ENCODE data around the gene MED26.

MED26 gene

DNA sequence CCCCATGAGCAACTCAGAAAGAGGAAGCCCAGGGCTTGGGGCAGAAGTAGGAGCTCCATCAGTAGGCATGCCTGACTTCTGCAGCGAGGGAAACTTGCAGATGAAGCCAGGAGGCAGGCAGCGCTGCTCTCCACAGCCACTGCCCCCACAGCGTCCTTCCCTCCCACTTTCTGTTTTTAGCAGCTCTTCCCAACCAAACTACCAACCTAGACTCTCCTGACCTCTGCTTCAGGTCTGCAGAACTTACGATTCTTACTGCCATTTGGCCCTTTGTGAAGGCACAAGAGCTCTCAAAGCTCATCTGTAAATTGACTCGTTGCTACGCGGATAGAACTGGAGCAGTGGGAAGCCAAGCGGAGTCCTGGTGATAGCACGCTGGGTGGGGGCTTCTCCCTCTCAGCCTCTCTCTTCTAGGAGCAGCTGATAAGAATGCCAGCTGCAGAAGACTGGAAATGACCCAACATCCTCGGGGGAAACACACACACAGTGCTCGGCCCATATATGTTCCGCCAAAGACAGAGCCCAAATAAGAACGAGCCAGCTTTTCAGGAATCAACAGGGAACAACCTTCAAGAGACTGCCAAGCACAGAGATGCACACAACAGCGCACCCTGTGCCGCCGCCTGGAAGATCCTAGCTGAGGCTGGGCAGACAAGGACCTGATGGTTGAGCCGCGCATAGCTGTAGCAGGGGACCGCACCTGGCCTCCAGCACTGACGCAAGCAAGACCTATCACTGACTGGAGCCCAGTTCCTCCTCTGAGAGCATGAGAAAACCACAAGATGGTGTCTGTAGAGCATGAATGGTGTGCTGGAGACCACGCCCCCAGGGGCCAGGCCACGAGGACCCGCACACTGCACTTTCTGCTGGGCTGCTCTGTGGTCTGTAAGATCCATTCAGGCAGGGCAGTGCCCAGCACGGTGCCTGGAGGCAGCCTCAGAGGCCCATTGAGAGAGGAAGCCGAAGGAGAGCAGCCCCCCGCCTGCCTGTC is 39.9 kb downstream of the MED26 start:
- no peaks in the 10 kb centered on the region for H3K27me3 ChIP-seq (ENCODE audit: control insufficient read depth, insufficient read depth, low read length)
- no peak overlapping the region for H3K9ac ChIP-seq (ENCODE audit: low read length)
- H3K36me3 ChIP-seq (ENCODE audit: control insufficient read depth, low read depth, low read length) = no peaks in the 10 kb centered on the region
- H3K9me3 ChIP-seq (ENCODE audit: control insufficient read depth, low read depth, low read length) = no peaks in the 10 kb centered on the region
- H3K4me1 ChIP-seq (ENCODE audit: control insufficient read depth, low read depth, low read length) = peaks cover 40% of the 10 kb centered on the region
- H3K4me3 ChIP-seq (ENCODE audit: low read length) = no peak overlapping the region
- H3K27ac ChIP-seq (ENCODE audit: low read length) = no peak overlapping the region

DNA sequence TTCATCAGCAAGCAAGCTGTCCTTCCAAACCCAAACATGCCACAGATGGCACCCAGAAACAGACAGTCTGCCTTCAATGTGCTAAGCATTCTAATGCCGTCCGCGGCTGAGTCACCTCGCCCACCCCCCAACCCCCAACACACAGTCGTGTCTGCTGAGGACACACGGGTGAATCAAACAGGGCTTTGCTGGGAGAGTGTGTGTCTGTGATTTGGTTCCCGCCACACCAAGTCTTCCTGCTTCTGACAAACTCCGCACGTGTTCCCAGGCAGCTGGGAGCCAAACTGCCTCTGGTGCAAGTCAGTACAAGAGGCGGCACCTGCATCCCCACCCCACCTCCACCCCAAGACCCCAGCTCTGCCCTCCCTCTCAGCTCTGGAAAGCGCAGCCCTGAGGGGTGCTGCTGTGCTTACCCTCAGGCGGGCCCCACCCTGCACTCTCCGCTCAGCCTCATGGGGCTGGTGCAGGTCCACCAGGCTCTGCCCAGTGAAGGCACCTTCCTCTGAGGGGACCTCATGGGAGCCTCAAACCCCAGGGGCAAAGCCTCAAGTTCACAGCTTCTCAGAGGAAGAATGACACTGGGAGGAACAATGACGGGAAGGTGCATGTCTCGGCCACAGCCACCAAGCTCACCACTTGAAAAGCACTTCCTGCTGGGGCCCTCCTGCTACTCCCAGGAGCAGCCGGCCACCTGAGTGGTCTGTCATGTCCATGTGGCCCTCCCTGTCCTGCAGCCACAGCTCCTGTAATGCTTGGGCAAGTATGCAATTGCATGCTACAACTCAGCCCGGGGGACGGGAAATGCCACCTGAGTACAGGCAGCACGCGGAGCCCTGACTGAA is 40.8 kb downstream of the MED26 start:
- Histone ChIP-seq H3K4me1 (ENCODE audit: control insufficient read depth, low read depth, low read length) (peaks cover 40% of the 10 kb centered on the region), H3K9ac (ENCODE audit: low read length) (no peak overlapping the region), H3K27ac (ENCODE audit: low read length) (no peak overlapping the region), H3K9me3 (ENCODE audit: control insufficient read depth, low read depth, low read length) (no peaks in the 10 kb centered on the region), H3K36me3 (ENCODE audit: control insufficient read depth, low read depth, low read length) (no peaks in the 10 kb centered on the region), H3K27me3 (ENCODE audit: control insufficient read depth, insufficient read depth, low read length) (no peaks in the 10 kb centered on the region), H3K4me3 (ENCODE audit: low read length) (no peak overlapping the region)

GRCh38 chr19:16586477-16586871 is 41.5 kb downstream of the MED26 start:
- no peak overlapping the region for H3K27ac ChIP-seq (ENCODE audit: low read length)
- H3K9ac ChIP-seq (ENCODE audit: low read length) = no peak overlapping the region
- H3K27me3 ChIP-seq (ENCODE audit: control insufficient read depth, insufficient read depth, low read length) = no peaks in the 10 kb centered on the region
- H3K4me1 ChIP-seq (ENCODE audit: control insufficient read depth, low read depth, low read length) = peaks cover 36% of the 10 kb centered on the region
- H3K9me3 ChIP-seq (ENCODE audit: control insufficient read depth, low read depth, low read length) = no peaks in the 10 kb centered on the region
- no peaks in the 10 kb centered on the region for H3K36me3 ChIP-seq (ENCODE audit: control insufficient read depth, low read depth, low read length)
- H3K4me3 ChIP-seq (ENCODE audit: low read length) = no peak overlapping the region

DNA sequence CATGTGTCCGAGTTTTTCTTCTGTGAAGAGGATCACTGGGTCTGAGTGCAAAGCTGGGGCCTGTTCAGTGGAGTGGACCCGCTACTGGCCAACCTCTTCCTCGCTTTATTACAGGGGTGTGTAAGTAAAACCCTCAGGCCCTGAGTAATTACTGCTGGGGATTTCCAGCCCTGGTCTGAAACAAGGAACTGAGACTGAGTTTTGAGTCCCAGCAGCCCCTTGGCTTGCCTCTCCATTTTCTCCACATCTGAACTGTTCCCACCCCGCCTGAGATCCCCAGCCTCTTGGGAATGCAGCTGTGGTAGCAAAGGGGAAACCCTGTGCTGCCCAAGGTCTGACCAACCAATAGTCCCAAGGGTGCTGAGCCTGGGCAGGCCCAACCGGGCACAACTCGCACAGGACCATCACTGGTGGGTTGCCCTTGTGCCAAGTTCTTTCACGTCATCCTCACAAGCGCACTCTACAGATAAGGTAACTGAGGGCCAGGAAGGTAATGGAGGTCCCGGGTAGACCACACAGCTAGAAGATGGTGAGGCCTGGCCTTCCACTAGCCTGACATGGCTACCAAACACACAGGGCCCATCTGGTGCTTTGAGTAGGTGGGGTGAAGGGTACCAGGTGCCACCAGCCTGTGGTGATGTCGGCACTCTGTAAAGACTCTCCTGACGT is 42.1 kb downstream of the MED26 start:
- no peaks in the 10 kb centered on the region for H3K9me3 ChIP-seq (ENCODE audit: control insufficient read depth, low read depth, low read length)
- H3K9ac ChIP-seq (ENCODE audit: low read length) = no peak overlapping the region
- peaks cover 36% of the 10 kb centered on the region for H3K4me1 ChIP-seq (ENCODE audit: control insufficient read depth, low read depth, low read length)
- no peak overlapping the region for H3K4me3 ChIP-seq (ENCODE audit: low read length)
- H3K27me3 ChIP-seq (ENCODE audit: control insufficient read depth, insufficient read depth, low read length) = no peaks in the 10 kb centered on the region
- no peak overlapping the region for H3K27ac ChIP-seq (ENCODE audit: low read length)
- H3K36me3 ChIP-seq (ENCODE audit: control insufficient read depth, low read depth, low read length) = no peaks in the 10 kb centered on the region

- Histone ChIP-seq H3K27me3 (ENCODE audit: control insufficient read depth, insufficient read depth, low read length) (no peaks in the 10 kb centered on the region), H3K4me3 (ENCODE audit: low read length) (no peak overlapping the region), H3K27ac (ENCODE audit: low read length) (peak overlapping the region; percentile 18), H3K36me3 (ENCODE audit: control insufficient read depth, low read depth, low read length) (no peaks in the 10 kb centered on the region), H3K9ac (ENCODE audit: low read length) (peak overlapping the region; percentile 15), H3K9me3 (ENCODE audit: control insufficient read depth, low read depth, low read length) (no peaks in the 10 kb centered on the region), H3K4me1 (ENCODE audit: control insufficient read depth, low read depth, low read length) (peaks cover 36% of the 10 kb centered on the region)
Observed at GRCh38 chr19:16585094-16585801, 42.8 kb downstream of the MED26 start.

- H3K36me3 ChIP-seq (ENCODE audit: control insufficient read depth, low read depth, low read length) = no peaks in the 10 kb centered on the region
- H3K9ac ChIP-seq (ENCODE audit: low read length) = peak overlapping the region; percentile 15
- H3K4me1 ChIP-seq (ENCODE audit: control insufficient read depth, low read depth, low read length) = peaks cover 36% of the 10 kb centered on the region
- peak overlapping the region; percentile 18 for H3K27ac ChIP-seq (ENCODE audit: low read length)
- H3K27me3 ChIP-seq (ENCODE audit: control insufficient read depth, insufficient read depth, low read length) = no peaks in the 10 kb centered on the region
- H3K4me3 ChIP-seq (ENCODE audit: low read length) = peak overlapping the region; percentile 52
- no peaks in the 10 kb centered on the region for H3K9me3 ChIP-seq (ENCODE audit: control insufficient read depth, low read depth, low read length)
Observed at GRCh38 chr19:16584248-16585093, 43.5 kb downstream of the MED26 start.

GRCh38 chr19:16582486-16583261 is 45.3 kb downstream of the MED26 start:
- Histone ChIP-seq H3K4me1 (ENCODE audit: control insufficient read depth, low read depth, low read length) (peaks cover 27% of the 10 kb centered on the region), H3K27me3 (ENCODE audit: control insufficient read depth, insufficient read depth, low read length) (no peaks in the 10 kb centered on the region), H3K9ac (ENCODE audit: low read length) (no peak overlapping the region), H3K9me3 (ENCODE audit: control insufficient read depth, low read depth, low read length) (no peaks in the 10 kb centered on the region), H3K4me3 (ENCODE audit: low read length) (no peak overlapping the region), H3K36me3 (ENCODE audit: control insufficient read depth, low read depth, low read length) (peaks cover 3% of the 10 kb centered on the region), H3K27ac (ENCODE audit: low read length) (no peak overlapping the region)

DNA sequence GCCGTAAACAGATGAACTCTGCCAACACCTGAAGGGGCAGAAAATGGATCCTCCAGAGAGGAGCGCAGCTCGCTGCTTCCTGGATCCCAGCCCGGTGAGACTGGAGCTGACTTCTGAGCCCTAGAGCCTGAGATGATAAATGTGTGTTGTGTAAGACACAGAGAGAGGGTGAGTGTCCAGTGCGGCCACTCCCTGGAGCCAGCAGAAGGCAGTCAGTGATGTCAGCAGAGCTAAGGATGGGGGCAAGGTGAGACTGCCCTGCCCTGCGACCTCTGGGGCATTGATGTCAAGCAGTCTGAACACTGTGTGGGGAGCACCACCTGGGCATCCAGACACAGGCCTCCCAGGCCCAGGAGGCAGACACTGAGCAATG is 46.0 kb downstream of the MED26 start:
- H3K36me3 ChIP-seq (ENCODE audit: control insufficient read depth, low read depth, low read length) = peaks cover 5% of the 10 kb centered on the region
- H3K27ac ChIP-seq (ENCODE audit: low read length) = no peak overlapping the region
- H3K4me3 ChIP-seq (ENCODE audit: low read length) = no peak overlapping the region
- no peak overlapping the region for H3K9ac ChIP-seq (ENCODE audit: low read length)
- no peaks in the 10 kb centered on the region for H3K9me3 ChIP-seq (ENCODE audit: control insufficient read depth, low read depth, low read length)
- peaks cover 21% of the 10 kb centered on the region for H3K4me1 ChIP-seq (ENCODE audit: control insufficient read depth, low read depth, low read length)
- H3K27me3 ChIP-seq (ENCODE audit: control insufficient read depth, insufficient read depth, low read length) = no peaks in the 10 kb centered on the region

DNA sequence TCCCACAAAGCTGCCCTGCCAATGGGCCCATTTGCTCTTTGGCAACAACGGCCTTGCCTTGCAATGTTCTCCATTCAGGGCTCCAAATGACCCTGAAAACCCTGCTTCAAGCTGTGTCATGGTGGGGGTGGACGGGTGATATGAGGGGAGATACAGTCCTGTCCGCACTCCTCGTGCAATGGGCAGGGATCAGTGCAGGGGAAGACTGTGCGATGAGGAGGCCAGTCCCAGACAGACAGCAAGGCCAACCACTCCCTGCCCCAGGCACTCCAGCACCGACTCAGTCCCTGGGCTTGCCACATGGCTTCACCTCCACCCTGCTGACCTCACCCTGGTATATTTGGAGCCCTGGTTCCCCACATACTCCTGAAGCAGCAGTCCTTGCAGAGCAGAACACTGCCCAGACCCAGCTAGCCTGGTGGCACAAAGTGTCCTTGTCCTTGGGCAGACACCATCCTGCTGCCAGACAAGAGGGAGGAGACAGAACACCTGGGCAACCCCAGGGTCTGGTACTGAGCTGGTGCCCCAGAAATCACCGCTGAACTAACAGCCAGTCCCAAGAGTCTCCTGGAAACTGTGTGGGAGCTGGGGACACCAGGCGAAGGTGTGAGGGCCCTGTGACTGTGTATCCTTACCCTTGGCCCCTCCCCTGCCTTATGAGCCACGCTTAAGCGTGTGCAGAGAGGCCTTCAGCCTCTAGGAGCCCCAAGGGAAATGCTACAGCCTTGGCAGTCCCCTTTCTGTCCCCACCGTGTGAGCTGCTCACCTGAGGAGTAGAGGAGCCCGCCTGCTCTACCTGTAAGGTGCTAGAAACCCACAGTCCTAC is 46.6 kb downstream of the MED26 start:
- no peak overlapping the region for H3K9ac ChIP-seq (ENCODE audit: low read length)
- H3K27ac ChIP-seq (ENCODE audit: low read length) = no peak overlapping the region
- H3K9me3 ChIP-seq (ENCODE audit: control insufficient read depth, low read depth, low read length) = no peaks in the 10 kb centered on the region
- H3K4me3 ChIP-seq (ENCODE audit: low read length) = no peak overlapping the region
- peaks cover 7% of the 10 kb centered on the region for H3K36me3 ChIP-seq (ENCODE audit: control insufficient read depth, low read depth, low read length)
- H3K27me3 ChIP-seq (ENCODE audit: control insufficient read depth, insufficient read depth, low read length) = no peaks in the 10 kb centered on the region
- peaks cover 21% of the 10 kb centered on the region for H3K4me1 ChIP-seq (ENCODE audit: control insufficient read depth, low read depth, low read length)

Data from iPS-18a (cell line).